GM18517 (cell line): ENCODE data around the gene OTOS.

Experiments used
- ATAC-seq: cut with Tn5 transposase; IDR thresholded peaks from one replicate; pipeline ENCODE4 v1.9.1; 2021; ENCODE audit warnings: mild to moderate bottlenecking, moderate library complexity; ENCODE audit not compliant: unreplicated experiment

Gene OTOS

GRCh38 chr2:240168041-240168440 is 27.6 kb upstream of the OTOS start:
- no peak for ATAC-seq

- ATAC-seq = no peak
These were observed 27.1 kb upstream of the OTOS start for GRCh38 chr2:240167588-240167880.

- ATAC-seq = no peak
These were observed 26.5 kb upstream of the OTOS start for GRCh38 chr2:240166761-240167587.

- ATAC-seq = no peak
These were observed 25.7 kb upstream of the OTOS start for GRCh38 chr2:240166191-240166590.

- no peak for ATAC-seq
These were observed 25.2 kb upstream of the OTOS start for GRCh38 chr2:240165661-240166060.

GRCh38 chr2:240165034-240165433 is 24.6 kb upstream of the OTOS start:
- ATAC-seq = no peak

GRCh38 chr2:240164586-240164985 is 24.1 kb upstream of the OTOS start:
- ATAC-seq = no peak

GRCh38 chr2:240163844-240164574 is 23.6 kb upstream of the OTOS start:
- ATAC-seq = no peak

- no peak for ATAC-seq
These were observed 22.7 kb upstream of the OTOS start for GRCh38 chr2:240162939-240163714.

- ATAC-seq = no peak
These were observed 22.1 kb upstream of the OTOS start for GRCh38 chr2:240162531-240162930.

GRCh38 chr2:240162032-240162431 is 21.6 kb upstream of the OTOS start:
- no peak for ATAC-seq

- no peak for ATAC-seq
These were observed 20.8 kb upstream of the OTOS start for GRCh38 chr2:240161087-240161750.

- ATAC-seq = no peak
These were observed 20.0 kb upstream of the OTOS start for GRCh38 chr2:240160291-240161086.

- no peak for ATAC-seq
These were observed 18.9 kb upstream of the OTOS start for GRCh38 chr2:240159251-240159839.

- no peak for ATAC-seq
These were observed 16.7 kb upstream of the OTOS start for GRCh38 chr2:240157147-240157470.

GRCh38 chr2:240156435-240157146 is 16.1 kb upstream of the OTOS start:
- no peak for ATAC-seq

GRCh38 chr2:240155745-240156390 is 15.4 kb upstream of the OTOS start:
- ATAC-seq = no peak

- no peak for ATAC-seq
These were observed 14.7 kb upstream of the OTOS start for GRCh38 chr2:240155048-240155744.
